Peyer's patch (tissue), 4 donors: ENCODE results near the gene NHSL1.

ENCODE experiments used
- CTCF ChIP-seq, 6 experiments: fragments of 450-650 bp in 4 of 6; fragments of 200-600 bp in 2 of 6; sonication (generic) in 1 of 6; IDR thresholded peaks; one replicate each; pipeline ENCODE4 v1.5.1; 2017 to 2019; ENCODE audit warnings: antibody characterized with exemption in 6 of 6, mild to moderate bottlenecking in 3 of 6, moderate library complexity in 1 of 6
- POLR2A ChIP-seq, 2 donors: fragments of 450-650 bp; IDR thresholded peaks; one replicate each; pipeline ENCODE4 v1.5.1; 2017; ENCODE audit warnings: antibody characterized with exemption in 2 of 2, mild to moderate bottlenecking in 2 of 2, moderate library complexity in 2 of 2

GRCh38 chr6:138499303-138500018, at the start of gene NHSL1:
- TF ChIP-seq CTCF (IDR thresholded peaks at IDR 0.05): no peak
- peak; percentile 82 to 85 for TF ChIP-seq POLR2A (IDR thresholded peaks at IDR 0.05)
